CD4-positive, alpha-beta T cell treated with Interferon alpha-2 for 1 hour (primary cell): ENCODE results near the gene GPR12.
"Not testable (repeated sequence)": the region's sequence is repeated elsewhere in the genome, so short reads cannot be mapped to it uniquely, and the experiment has no call there.

Experiments used
- DNase-seq, 2 donors: peaks; one replicate each; pipeline ENCODE4 v3.0.0-alpha.2; 2020 to 2022

GPR12 gene

GRCh38 chr13:26747706-26748105 lies 12.9 kb downstream of the GPR12 start:
- no peak for DNase-seq

GRCh38 chr13:26743971-26744370 lies 16.6 kb downstream of the GPR12 start:
- DNase-seq, result no peak

- DNase-seq, result no peak
Measured at GRCh38 chr13:26742691-26743358, 17.8 kb downstream of the GPR12 start.

DNA sequence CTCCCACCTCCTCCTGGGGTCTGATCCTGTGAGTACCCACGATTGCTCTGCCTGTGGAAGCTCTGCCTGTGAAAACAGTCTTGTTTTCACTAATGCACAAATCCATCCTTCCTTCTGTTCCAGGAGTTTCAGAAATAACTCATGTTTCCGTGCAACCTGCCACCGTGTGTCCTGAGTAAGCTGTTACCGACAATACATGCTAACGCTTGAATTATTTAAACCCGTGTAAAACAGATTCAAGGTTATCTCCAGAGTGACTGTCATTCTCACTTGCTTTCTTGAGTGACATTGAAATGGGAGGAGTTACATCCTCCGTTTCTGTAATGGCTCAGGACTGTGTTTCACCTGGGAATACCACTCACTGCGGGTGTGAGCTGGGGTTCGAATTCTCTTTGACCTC lies 24.9 kb downstream of the GPR12 start:
- no peak for DNase-seq

- no peak for DNase-seq
Measured at GRCh38 chr13:26727633-26728032, 33.0 kb downstream of the GPR12 start.

DNA sequence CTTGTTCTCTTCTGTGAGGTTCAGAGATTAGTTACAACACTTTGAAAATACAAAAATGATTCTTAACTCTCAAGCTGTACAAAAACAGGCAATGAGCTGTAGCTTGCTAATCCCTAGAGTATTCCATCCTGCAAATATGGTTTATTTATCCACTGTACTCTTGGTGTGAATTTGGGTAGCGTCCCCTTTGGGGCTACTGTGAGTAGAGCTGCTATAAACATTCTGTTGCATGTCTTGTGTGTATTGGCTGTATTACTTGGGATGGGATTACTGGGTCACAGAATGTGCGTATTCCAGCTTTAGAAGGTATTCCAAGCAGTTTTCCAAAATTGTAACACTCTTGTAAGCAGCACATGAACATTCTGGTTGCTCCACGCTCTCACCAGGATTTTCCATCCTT lies 33.5 kb downstream of the GPR12 start:
- DNase-seq, result no peak

- DNase-seq, result no peak
Measured at GRCh38 chr13:26726684-26727083, 33.9 kb downstream of the GPR12 start.

- not testable (repeated sequence) for DNase-seq
Measured at GRCh38 chr13:26723620-26724019, 37.0 kb downstream of the GPR12 start.

DNA sequence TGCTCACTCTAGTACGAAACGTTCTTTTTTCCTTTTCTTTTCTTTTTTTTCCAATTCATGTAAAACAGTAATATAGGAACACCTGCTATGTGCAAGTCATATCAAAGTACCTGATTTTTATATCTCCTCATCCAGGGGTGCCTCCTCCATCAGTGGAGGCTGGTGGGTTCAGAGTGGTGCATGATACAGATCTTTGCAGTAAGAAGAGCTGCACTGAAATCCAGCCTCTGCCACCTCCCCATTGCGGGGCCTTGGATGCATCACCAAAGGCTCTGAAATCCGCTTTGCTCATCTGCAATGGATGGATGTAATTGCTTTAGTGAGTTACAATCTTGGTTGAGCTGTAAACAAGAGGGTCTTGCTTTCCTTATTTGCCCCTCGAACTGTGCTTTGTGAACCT lies 38.3 kb downstream of the GPR12 start:
- DNase-seq, result no peak

DNA sequence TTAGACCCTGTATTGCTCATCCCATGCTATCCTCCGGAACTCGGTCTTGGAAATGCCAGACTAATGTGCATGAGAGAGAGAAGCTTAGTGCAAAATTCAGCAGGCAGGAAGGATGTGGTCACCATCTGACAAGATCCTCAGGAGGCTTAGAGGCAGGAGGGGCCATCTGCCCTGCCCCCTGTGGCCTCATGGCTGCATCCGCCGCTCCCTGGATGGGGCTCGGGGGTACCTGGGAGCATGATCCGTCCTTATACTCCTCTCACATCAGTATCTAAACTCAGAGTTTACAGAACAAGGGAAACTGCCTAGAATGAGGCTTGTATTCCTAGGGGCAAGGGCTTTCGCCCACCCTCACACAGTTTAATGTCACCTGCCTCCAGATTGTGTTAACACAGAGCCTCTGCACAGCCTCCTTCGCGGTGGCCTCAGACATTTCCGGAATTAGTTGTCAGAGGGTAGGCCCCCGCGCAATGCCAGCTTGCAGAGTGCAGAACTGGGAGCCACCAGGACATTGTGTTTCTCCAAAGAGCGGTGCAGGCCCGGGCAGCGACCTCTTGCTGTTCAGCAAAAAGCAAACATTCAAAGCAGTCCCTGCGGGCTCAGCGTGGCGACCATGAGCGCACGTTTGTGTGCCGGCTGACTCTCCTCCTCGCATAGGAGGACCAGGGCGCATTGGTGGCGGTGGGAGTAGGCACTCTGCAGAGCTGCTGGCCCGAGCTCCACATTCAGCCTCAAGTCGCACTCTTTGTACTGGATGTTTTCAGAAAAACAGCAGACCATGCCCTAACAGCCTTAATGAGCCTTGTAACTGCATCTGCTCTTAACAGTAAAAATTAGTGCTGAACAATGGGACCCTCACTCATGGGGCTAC lies 39.1 kb downstream of the GPR12 start:
- DNase-seq, result peak in 1 of 2 donors; percentile 54

DNA sequence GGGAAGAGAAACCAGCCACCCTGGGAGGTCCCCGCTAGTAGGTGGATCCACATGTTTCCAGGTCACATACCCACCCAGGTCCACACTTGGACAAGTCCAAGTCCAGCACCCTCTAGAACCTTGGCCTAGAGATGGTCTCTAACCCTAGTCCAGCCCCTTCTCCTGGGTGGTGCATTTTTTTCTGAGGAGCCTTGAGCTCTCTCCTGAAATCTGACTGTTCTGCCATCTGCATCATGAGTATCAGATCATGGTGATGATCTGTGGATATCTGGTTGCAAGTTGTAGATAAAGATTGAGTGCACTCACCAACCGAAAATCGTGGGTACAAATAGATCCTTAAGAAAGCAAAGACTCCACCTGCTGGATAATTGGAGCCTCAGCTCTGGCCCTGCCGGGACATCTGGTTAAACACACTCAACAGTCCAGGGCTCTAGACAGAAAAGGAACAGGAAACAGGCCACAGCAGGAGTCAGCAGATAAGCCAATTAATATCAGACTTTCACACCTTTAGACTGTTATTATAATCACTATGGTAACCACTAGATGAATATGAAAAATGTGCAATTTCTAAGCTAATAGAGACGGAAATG lies 41.1 kb downstream of the GPR12 start:
- peak in 1 of 2 donors; percentile 16 for DNase-seq

DNA sequence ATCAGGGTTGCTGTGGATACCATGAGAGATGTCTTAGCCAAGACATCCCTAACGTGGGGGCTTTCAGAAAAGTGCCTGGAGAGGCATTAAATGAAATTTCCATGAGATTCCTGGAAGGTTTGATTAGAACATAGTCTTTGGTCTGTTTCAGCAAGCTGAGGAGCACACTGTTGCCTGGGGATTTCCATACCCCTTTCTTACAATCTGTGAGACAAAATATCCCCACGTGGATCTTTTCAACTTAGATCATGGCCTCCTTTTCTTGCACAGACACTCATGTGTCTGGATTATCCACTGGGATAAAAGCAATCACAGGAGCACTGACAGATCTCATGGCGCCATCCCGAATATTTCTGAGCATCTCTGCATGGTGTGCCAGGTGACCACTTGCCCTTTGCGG lies 41.7 kb downstream of the GPR12 start:
- no peak for DNase-seq

GRCh38 chr13:26718146-26718545 lies 42.4 kb downstream of the GPR12 start:
- DNase-seq, result no peak

DNA sequence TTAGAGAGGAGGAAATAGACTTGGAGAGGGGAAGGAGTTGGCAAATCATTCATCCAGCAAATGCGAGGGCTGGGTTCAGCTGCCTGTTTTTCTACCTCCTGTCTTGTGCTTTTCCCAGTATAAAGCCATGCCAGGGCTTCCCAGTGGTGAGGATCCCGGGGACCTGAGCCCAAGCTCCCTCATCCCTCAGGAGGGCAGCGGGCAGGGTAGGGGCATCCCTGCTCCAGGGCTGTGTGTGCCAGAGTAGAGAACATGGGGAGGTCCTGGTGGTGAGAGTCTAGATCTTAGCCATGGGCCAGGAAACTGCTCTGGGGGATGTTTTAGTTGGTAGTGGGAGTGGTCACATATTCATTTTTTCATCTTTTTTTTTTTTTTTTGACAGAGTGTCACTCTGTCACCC lies 43.6 kb downstream of the GPR12 start:
- DNase-seq, result no peak

DNA sequence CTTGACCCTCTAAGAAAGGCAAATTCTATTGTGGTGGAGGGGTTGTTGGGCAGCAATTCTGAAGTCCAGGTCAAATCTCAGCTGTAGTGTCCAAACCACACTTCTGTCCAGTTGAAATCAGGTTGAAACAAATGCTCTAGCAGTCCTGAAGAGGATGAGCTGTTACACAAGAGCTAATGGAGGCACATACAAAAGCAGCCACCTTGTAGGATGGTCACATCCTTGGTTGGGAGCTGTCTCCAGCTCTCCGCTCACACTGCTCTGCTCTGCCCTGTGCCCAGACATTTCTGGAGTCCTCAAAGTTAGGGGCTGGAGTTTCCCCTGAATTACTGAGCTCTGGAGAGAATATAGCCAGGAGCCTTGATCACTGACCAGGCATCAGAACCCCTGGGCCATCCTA lies 47.2 kb downstream of the GPR12 start:
- DNase-seq, result no peak

DNA sequence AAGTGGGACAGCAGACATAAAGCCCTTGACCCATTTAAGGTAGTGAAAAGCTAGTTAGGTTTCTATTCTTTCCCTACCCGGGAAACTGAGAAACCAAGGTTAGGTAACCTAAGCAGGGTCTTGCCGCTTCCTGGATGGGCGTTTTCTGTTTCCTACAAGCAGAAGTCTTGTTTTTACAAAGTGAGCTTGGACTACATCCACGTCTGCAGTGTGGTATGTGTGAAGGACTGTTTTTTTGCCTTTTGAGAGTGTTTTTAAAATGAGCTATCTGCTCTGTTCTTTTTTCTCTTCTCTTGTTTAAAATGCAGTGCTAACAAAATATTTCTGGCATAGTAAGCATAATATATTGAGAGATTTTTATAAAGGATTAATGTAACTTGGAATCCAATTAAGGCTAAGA lies 49.4 kb downstream of the GPR12 start:
- DNase-seq, result no peak

GRCh38 chr13:26710166-26710565 lies 50.4 kb downstream of the GPR12 start:
- no peak for DNase-seq

DNA sequence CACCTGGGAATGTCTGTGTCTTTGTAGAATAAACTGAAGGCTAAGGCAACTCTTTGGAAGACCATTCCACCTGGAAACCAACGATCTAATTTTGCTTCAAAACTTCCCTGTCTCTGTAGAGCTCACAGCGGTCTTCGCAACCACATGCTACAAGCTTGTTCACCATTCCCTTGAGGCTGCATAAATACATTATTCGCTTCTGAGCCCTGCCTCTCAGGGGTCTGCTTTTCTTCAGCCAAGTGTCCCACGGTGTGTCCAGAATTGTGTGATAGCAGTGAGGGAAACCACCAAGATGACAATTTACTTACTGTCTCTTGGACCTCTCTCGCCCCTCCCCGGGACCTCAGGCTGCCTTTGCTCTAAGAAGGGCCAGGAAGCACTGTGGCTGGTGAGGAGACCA lies 51.1 kb downstream of the GPR12 start:
- DNase-seq, result no peak

DNA sequence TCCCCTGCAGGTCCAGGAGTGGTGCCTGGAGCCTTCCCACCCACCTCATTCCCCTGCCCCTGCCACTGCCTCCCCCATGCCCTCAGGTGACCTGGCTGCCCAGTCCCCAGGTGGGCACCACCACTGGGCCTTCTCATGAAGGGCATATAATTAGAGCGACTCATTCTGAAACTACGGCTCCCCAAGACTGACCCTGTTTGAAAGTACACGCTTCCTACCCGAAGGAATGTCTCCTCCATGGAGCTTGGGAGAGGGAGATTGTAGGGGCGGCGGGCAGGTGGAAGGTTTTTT lies 52.6 kb downstream of the GPR12 start:
- DNase-seq, result no peak

GRCh38 chr13:26707122-26708006 lies 53.2 kb downstream of the GPR12 start:
- DNase-seq, result peak; percentile 14 to 61

DNA sequence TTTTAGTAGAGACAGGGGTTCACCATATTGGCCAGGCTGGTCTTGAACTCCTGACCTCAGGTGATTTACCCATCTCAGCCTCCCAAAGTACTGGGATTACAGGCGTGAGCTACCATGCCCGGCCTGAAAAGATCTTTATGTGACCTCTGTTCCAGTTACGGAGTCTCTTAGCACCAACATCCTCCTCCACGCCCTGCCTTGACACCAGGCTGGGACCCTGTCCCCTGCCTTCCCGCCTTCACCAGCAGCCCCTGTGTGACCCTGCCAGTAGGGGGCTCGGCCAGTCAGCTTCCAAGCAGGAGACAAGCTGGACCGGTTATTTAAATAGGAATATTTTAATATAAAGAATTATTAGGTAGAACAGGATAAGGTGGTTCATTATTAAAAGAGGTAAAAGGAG lies 54.2 kb downstream of the GPR12 start:
- no peak for DNase-seq

DNA sequence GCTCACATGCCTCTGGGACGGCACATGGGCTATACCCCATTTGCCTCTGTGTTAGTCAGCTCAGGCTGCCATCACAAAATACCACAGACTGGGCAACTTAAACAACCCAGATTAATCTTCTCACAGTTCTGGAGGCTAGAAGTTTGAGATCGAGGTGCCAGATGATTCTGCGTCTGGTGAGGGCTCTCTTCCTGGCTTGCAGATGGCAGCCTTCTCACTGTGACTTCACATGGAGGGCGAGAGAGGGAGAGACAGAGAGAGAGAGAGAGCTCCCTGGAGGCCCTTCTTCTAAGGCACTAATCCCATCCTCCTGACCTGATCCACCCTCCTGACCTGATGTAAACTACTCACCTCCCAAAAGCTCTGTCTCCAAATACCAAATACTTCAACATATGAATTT lies 55.0 kb downstream of the GPR12 start:
- no peak for DNase-seq
